Activated CD4-positive, alpha-beta T cell treated with anti-CD3 and anti-CD28 coated beads, Interleukin-2, amount 10 ng/mL, durations not matched to agents 7 days and 5 days (primary cell): ENCODE results near the gene TMEM233. TPM values are rescaled to one million over a fixed set of nuclear protein-coding genes. Genes with fewer than 3 reads are reported as not detected.

Experiments
- CTCF ChIA-PET: fragments of 350-600 bp; sonication (Branson Sonifier 250); formaldehyde crosslinking; loops from one replicate; lab custom pipeline; 2021; ENCODE audit warnings: antibody characterized with exemption; lab: Charles Lee
- POLR2A ChIA-PET: fragments of 350-600 bp; sonication (Branson Sonifier 250); formaldehyde crosslinking; loops from one replicate; lab custom pipeline; 2021; ENCODE audit warnings: antibody characterized with exemption; lab: Charles Lee
- DNase-seq: peaks from one replicate; pipeline ENCODE4 v3.0.0-alpha.2; 2020
- H3K27ac Mint-ChIP-seq: one replicate; pipeline ENCODE4 v1.8.0; 2021; ENCODE audit warnings: mild to moderate bottlenecking, moderate library complexity, mixed read lengths
- H3K27me3 Mint-ChIP-seq: one replicate; pipeline ENCODE4 v1.8.0; 2021; ENCODE audit warnings: mixed read lengths
- H3K36me3 Mint-ChIP-seq: one replicate; pipeline ENCODE4 v1.8.0; 2021; ENCODE audit warnings: low read depth, mixed read lengths
- H3K4me1 Mint-ChIP-seq: one replicate; pipeline ENCODE4 v1.8.0; 2021; ENCODE audit warnings: mixed read lengths
- H3K4me3 Mint-ChIP-seq: one replicate; pipeline ENCODE4 v1.8.0; 2021; ENCODE audit warnings: mild to moderate bottlenecking, moderate library complexity, mixed read lengths
- H3K9me3 Mint-ChIP-seq: one replicate; pipeline ENCODE4 v1.8.0; 2021; ENCODE audit warnings: mixed read lengths
- total RNA-seq, 2 experiments: library from RNA; stranded (reverse); gene quantifications; one replicate each; pipeline ENCODE4 v1.2.3, GENCODE V29; 2021

TMEM233 gene
- total RNA-seq, 2 experiments from 2014 or later = not detected

DNA sequence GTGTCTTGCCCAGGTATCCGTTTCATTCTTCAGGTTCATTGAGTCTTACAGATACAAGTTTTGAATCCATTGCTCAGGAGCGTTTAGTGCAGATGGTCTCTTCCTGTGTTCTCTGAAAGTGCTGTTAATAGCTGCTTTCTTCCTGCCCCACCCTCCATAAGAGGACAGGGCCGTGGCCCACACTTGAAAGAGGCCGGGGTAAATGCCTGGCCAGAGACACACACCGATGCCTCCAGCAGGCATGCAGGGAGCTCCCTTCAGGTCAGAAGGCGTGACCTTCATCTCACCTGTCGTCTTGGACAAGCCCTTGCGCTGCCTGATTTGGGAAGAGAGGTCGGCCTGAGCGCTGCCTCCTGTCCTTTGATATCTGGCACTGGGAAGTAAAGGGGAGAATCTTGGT is 85.9 kb downstream of the TMEM233 start:
- POLR2A ChIA-PET = no interaction called here
- Mint-ChIP-seq H3K9me3 (no peaks in the 10 kb centered on the region), H3K4me3 (no peak overlapping the region), H3K27me3 (no peaks in the 10 kb centered on the region), H3K27ac (no peak overlapping the region), H3K4me1 (peaks cover 24% of the 10 kb centered on the region), H3K36me3 (peaks cover 67% of the 10 kb centered on the region)
- CTCF ChIA-PET = interaction anchor here (2.3 kb wide), 1 partner anchor 12 kb away, joined by 10 read pairs; the partner anchor contains the start of gene PRKAB1
- DNase-seq = no peak

DNA sequence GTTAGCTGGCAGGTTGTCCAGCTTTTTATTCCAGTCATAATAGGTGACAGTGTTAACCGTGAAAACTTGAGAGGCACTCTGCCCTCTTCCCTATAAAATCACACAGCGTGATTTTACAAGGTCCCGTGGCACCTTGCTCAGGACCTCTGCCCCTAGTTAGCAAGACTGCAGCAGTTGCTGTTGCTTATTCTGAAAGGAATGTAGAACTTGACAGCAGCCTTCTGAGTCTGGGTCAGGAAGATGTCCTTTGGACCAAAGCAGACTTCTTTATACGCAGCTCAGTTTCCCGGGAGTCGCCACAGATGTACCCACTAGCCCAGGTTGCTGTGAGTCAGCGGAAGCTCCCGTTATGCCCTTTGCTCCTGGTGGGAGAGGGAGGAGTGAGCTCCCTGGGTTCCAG is 87.5 kb downstream of the TMEM233 start:
- peaks cover 21% of the 10 kb centered on the region for H3K4me1 Mint-ChIP-seq
- ChIA-PET CTCF (interaction anchor here (0.5 to 1.6 kb wide), 7 partner anchors 9 to 940 kb away, joined by 3 to 8 read pairs (median 4); no protein-coding TSS in a partner anchor), POLR2A (no interaction called here)
- no peak overlapping the region for H3K27ac Mint-ChIP-seq
- H3K27me3 Mint-ChIP-seq = no peaks in the 10 kb centered on the region
- no peak for DNase-seq
- H3K4me3 Mint-ChIP-seq = no peak overlapping the region
- H3K36me3 Mint-ChIP-seq = peaks cover 66% of the 10 kb centered on the region
- no peaks in the 10 kb centered on the region for H3K9me3 Mint-ChIP-seq

DNA sequence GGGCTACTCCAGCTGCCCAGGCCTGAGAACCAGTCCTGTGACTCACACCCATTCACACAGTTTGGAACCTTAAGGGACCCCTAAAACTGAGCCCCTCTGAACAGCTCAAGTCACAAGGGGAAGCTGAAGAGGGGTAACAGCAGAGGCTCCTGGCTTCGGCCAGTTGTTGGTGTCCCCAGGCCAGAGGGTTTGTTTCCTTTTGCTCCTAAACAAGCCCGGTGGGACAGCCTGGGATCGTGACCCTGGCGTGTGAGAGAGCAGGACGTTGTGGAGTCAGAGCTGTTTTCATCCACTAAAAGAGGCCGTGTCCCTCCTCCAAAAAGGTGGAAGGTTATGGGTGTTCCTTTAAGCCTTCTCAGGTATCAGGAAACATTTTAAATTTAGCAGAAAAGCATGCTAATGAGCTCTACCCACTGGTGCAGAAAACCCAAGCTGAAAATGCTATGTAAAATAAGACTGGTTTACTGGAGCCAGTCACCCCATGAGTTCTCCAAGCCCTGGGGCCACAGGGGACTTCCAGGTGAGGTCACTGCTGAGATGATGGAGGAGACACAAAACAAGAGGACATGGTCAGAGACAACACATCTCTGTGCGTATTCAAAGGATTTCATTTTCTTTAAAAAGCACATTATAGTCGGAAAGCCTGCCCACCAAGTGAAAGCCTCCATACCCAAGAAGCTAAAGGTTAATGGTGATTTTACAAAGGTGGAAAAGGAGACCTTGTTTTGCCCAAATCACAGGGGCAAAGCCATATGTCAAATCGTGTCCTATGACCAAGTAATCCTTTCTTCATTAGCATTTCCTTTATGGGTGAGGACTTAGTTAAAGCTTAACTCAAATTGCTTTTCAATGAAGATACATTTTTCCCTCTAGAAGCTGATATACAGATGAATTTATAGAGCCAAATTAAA is 88.4 kb downstream of the TMEM233 start:
- peaks cover 65% of the 10 kb centered on the region for H3K36me3 Mint-ChIP-seq
- DNase-seq = no peak
- peaks cover 21% of the 10 kb centered on the region for H3K4me1 Mint-ChIP-seq
- no peak overlapping the region for H3K4me3 Mint-ChIP-seq
- ChIA-PET CTCF (interaction anchor here (0.9 to 1.6 kb wide), 8 partner anchors 8 to 23 kb away, joined by 3 to 5 read pairs (median 4); partner anchors contain the start of gene PRKAB1), POLR2A (interaction anchor here (1.6 kb wide), 1 partner anchor 12 kb away, joined by 3 read pairs; no protein-coding TSS in a partner anchor)
- H3K9me3 Mint-ChIP-seq = no peaks in the 10 kb centered on the region
- H3K27me3 Mint-ChIP-seq = no peaks in the 10 kb centered on the region
- peak overlapping the region; percentile 80 for H3K27ac Mint-ChIP-seq

DNA sequence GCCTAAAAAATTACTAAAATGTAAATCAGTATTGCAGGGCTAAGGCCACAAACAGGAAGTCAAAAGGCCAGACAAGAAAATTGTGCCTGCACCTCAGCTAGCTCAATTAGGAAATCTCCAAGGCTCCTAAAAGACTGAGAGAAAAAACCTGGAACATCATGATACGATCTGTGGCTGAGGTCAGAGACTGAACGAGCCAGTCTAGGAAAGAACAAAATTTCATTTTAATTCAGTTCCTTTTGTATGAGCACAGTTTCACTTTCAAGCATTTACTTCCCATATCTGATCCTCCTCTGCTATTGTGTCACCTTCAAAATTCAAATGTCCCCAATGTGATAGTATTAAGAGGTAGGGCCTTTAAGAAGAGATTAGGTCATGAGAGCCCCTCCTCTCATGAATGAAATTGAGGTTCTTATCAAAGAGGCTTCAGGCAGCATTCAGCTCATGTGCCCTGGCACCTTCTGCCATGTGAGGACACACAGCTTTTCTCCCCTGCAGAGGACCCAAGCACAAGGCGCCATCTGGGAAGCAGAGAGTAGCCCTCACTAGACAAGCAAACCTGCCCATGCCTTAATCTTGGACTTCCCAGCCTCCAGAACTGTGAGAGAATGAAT is 89.2 kb downstream of the TMEM233 start:
- no peak for DNase-seq
- ChIA-PET POLR2A (interaction anchor here (0.6 to 1.6 kb wide), 2 partner anchors 12 to 291 kb away, joined by 3 to 6 read pairs; no protein-coding TSS in a partner anchor), CTCF (interaction anchor here (0.9 to 1.3 kb wide), 5 partner anchors 8 to 16 kb away, joined by 3 to 4 read pairs (median 3); partner anchors contain the start of gene PRKAB1)
- Mint-ChIP-seq H3K9me3 (no peaks in the 10 kb centered on the region), H3K27me3 (no peaks in the 10 kb centered on the region), H3K27ac (peak overlapping the region; percentile 80), H3K4me1 (peaks cover 21% of the 10 kb centered on the region), H3K36me3 (peaks cover 66% of the 10 kb centered on the region), H3K4me3 (no peak overlapping the region)

DNA sequence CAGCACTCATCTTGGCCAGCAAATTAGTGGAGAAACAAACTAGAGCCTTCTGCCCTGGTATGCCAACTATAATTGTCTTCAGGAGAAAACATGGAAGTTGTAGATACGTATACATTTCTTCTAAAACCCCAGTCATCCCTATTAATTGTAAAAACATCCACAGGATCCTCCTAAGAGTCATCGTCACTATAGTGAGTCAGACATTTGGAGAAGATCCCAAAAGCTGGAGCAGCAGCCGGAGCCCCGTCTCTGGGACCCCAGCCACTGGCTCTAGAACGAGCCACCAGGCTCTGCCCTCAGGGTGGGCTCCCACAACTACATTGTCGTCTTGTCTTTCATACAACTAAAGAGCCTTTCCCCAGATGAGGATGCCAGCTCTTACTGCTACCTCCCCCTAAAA is 89.8 kb downstream of the TMEM233 start:
- Mint-ChIP-seq H3K4me1 (peaks cover 21% of the 10 kb centered on the region), H3K27me3 (no peaks in the 10 kb centered on the region), H3K36me3 (peaks cover 62% of the 10 kb centered on the region), H3K4me3 (no peak overlapping the region), H3K9me3 (no peaks in the 10 kb centered on the region), H3K27ac (peak overlapping the region; percentile 80)
- DNase-seq = no peak
- CTCF ChIA-PET = interaction anchor here (0.6 to 1.3 kb wide), 4 partner anchors 9 to 437 kb away, joined by 3 to 4 read pairs (median 3); partner anchors contain the start of gene PRKAB1
- POLR2A ChIA-PET = interaction anchor here (0.6 kb wide), 1 partner anchor 291 kb away, joined by 6 read pairs; no protein-coding TSS in a partner anchor

DNA sequence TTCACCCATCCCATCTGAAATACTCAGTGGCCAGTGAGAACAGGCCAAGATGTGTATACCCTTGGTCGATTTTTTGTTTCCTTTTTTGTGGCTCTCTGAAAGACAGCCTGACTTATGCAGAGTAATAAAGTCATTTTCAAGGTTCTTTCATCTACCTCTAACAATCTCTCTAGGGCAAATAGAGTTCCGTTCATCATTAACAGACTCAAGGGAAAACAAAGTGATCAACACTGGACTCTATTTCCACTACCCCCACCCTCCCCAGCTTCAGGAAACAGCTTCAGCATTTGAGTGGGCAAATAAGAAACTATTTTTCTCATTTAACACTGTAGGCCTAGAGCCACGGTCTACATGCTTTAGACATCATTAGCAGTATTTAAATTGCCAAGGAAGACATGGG is 90.2 kb downstream of the TMEM233 start:
- ChIA-PET CTCF (interaction anchor here (0.6 to 1.1 kb wide), 3 partner anchors 9 to 436 kb away, joined by 3 read pairs; no protein-coding TSS in a partner anchor), POLR2A (no interaction called here)
- no peak for DNase-seq
- Mint-ChIP-seq H3K27me3 (no peaks in the 10 kb centered on the region), H3K4me1 (peaks cover 21% of the 10 kb centered on the region), H3K9me3 (no peaks in the 10 kb centered on the region), H3K27ac (peak overlapping the region; percentile 26), H3K36me3 (peaks cover 59% of the 10 kb centered on the region), H3K4me3 (no peak overlapping the region)

DNA sequence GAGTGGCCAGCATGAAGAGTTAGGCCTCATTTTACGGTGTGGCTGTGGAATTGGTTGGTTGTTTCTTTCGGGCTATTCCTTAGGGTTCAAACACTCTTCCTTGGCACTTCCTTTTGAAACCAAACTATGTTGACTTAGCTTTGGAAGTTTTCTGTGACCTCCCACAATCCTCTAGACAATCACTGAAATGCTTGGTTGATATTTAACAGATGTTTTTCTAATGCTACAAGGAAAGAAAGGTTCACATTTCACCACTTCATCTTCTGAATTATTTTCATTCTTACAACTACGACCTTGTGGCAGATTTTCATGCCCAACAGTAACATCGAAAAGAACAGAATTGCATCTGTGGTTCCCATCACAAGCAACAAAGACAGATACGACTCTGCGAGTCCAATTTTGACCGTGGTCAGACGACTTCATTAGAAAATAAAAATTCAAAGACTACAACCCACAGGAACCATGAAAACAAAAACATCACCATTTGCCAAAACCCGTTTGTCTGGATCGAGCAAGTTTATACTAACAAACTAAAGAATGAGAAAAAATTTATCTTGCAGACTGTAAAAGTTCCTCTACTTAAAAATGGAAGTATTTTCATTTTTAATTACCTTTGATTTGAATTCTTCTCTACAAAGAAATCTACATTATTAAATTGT is 91.3 kb downstream of the TMEM233 start:
- CTCF ChIA-PET = no interaction called here
- peaks cover 19% of the 10 kb centered on the region for H3K4me1 Mint-ChIP-seq
- H3K9me3 Mint-ChIP-seq = no peaks in the 10 kb centered on the region
- H3K4me3 Mint-ChIP-seq = no peak overlapping the region
- H3K27me3 Mint-ChIP-seq = no peaks in the 10 kb centered on the region
- POLR2A ChIA-PET = no interaction called here
- H3K36me3 Mint-ChIP-seq = peaks cover 56% of the 10 kb centered on the region
- DNase-seq = no peak
- H3K27ac Mint-ChIP-seq = no peak overlapping the region

DNA sequence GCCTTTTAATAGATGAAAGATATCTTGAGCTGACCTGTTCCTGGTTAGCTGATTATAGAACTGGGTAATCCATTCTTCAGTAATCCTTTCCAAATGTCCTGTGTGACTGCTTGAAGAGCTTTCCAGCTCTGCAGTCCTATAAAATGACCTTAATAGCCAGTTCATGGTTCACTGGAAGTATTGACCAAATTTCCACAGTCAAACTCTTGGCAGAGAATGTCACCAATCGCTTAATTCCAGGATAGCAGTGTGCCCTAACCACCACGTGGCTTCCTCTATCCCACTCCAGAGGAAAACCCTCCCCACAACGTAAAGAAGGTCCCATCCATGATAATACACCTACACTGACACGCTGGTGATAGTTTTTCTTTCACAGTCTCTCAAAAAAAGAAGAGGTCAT is 91.8 kb downstream of the TMEM233 start:
- Mint-ChIP-seq H3K4me3 (no peak overlapping the region), H3K27ac (no peak overlapping the region), H3K4me1 (peaks cover 19% of the 10 kb centered on the region), H3K27me3 (no peaks in the 10 kb centered on the region), H3K9me3 (no peaks in the 10 kb centered on the region), H3K36me3 (peaks cover 54% of the 10 kb centered on the region)
- CTCF ChIA-PET = interaction anchor here (0.9 to 2.2 kb wide), 2 partner anchors 8 to 16 kb away, joined by 4 to 6 read pairs; no protein-coding TSS in a partner anchor
- POLR2A ChIA-PET = no interaction called here
- DNase-seq = no peak

DNA sequence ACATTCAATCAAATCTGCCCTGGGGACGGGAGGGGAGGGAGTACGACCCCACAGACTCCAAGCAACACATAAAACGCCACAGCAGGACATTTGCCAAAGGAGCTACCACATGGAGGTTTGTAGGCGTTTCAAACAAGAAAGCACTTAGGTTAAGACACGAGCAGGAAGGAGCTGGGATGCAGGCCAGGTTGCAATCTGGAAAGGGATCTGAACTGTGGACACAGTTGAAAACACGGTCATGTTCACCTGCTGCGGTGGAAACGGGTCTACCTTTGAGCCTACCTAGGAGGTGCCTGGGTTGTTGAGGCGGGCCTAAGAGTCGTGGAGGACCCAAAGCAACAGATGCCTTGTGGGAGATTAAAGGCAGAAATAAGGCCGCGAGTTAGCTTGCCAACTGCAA is 92.8 kb downstream of the TMEM233 start:
- no peaks in the 10 kb centered on the region for H3K9me3 Mint-ChIP-seq
- POLR2A ChIA-PET = no interaction called here
- no peak overlapping the region for H3K4me3 Mint-ChIP-seq
- H3K36me3 Mint-ChIP-seq = peaks cover 54% of the 10 kb centered on the region
- CTCF ChIA-PET = interaction anchor here (0.9 to 2.2 kb wide), 3 partner anchors 8 to 17 kb away, joined by 4 to 6 read pairs (median 4); no protein-coding TSS in a partner anchor
- no peak for DNase-seq
- peaks cover 19% of the 10 kb centered on the region for H3K4me1 Mint-ChIP-seq
- H3K27ac Mint-ChIP-seq = no peak overlapping the region
- no peaks in the 10 kb centered on the region for H3K27me3 Mint-ChIP-seq

DNA sequence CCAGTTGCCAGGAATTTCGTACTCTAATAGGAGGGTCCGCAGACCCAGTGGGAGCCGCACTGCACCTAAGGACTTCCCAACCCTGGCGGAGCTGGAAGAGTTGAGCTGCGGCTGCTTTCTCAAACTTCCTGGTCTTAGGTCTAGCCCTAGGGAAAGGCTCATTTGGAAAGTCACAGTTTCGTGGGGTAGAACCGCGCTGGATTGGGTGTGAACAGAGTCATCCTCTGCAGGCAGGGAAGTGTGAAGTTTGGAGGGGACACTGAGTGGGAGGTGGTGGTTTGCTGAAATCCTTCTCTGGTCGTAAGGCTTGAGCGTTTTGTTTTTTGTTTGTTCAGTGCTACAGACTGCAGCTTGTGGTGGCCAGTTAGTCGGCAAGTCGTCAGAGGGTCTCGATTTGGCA is 93.2 kb downstream of the TMEM233 start:
- peaks cover 54% of the 10 kb centered on the region for H3K36me3 Mint-ChIP-seq
- DNase-seq = no peak
- no peaks in the 10 kb centered on the region for H3K27me3 Mint-ChIP-seq
- H3K9me3 Mint-ChIP-seq = no peaks in the 10 kb centered on the region
- H3K4me1 Mint-ChIP-seq = peaks cover 18% of the 10 kb centered on the region
- ChIA-PET CTCF (interaction anchor here (1.4 to 2.2 kb wide), 2 partner anchors 9 to 17 kb away, joined by 4 to 6 read pairs; no protein-coding TSS in a partner anchor), POLR2A (interaction anchor here (0.6 kb wide), 1 partner anchor 231 kb away, joined by 3 read pairs; no protein-coding TSS in a partner anchor)
- H3K4me3 Mint-ChIP-seq = no peak overlapping the region
- no peak overlapping the region for H3K27ac Mint-ChIP-seq

DNA sequence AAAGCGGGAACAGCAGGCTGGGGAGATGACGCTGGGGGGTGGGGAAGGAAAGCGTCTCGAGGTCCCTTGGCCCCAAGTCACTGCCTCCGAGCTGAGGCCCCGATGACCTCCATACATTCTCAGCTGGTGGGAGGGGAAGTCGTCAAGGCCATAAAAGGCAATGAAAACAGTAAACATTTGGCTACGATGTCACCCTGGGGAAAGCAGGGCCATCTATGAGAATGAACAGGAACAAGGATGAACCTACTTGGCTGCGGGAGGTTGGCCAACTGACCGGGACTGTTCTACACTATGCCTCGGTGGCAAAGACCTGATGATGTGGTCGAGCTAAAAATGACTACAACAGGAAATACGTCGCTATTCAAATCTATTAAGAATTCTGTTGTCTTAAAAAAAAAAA is 93.8 kb downstream of the TMEM233 start:
- Mint-ChIP-seq H3K27ac (no peak overlapping the region), H3K27me3 (no peaks in the 10 kb centered on the region), H3K4me1 (peaks cover 12% of the 10 kb centered on the region), H3K9me3 (no peaks in the 10 kb centered on the region), H3K36me3 (peaks cover 49% of the 10 kb centered on the region), H3K4me3 (no peak overlapping the region)
- POLR2A ChIA-PET = interaction anchor here (0.6 kb wide), 1 partner anchor 232 kb away, joined by 3 read pairs; no protein-coding TSS in a partner anchor
- DNase-seq = no peak
- CTCF ChIA-PET = interaction anchor here (0.6 to 2.2 kb wide), 3 partner anchors 10 to 169 kb away, joined by 3 to 6 read pairs (median 4); no protein-coding TSS in a partner anchor

DNA sequence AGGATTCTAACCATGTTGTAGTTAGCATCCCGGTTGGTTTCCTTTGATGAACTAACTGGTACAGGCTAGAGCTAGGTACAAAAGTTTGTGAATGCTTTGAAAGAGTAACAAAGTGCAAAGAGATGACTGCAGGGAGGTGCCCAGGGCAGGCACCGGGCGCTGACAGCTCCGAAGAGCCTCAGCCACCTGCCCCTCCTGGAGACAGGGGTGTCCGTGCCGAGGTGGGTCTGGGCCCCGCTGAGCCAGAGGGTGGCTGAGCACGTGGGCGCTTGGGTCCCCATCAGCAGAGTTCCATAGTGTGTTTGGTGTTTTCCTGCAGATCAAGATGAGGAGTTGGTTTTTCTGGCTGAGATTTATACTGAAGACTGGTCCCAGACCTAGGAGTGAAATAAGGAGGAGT is 94.3 kb downstream of the TMEM233 start:
- Mint-ChIP-seq H3K27me3 (no peaks in the 10 kb centered on the region), H3K4me3 (no peak overlapping the region), H3K4me1 (peaks cover 7% of the 10 kb centered on the region), H3K9me3 (no peaks in the 10 kb centered on the region), H3K27ac (no peak overlapping the region), H3K36me3 (peaks cover 47% of the 10 kb centered on the region)
- no peak for DNase-seq
- POLR2A ChIA-PET = no interaction called here
- CTCF ChIA-PET = interaction anchor here (0.5 to 2.2 kb wide), 4 partner anchors 10 to 169 kb away, joined by 3 to 6 read pairs (median 4); no protein-coding TSS in a partner anchor
